KOPT-K1 (cell line): ENCODE measurements around the gene MAU2.

Experiments used
- H3K27ac ChIP-seq: fragments of 200-600 bp; sonication (generic); 2 replicates; pipeline ENCODE4 v1.5.1; 2016; ENCODE audit warnings: antibody characterized with exemption, mild to moderate bottlenecking, low read depth, low read length; ENCODE audit not compliant: poor library complexity, severe bottlenecking
- H3K36me3 ChIP-seq: fragments of 200-600 bp; sonication (generic); 2 replicates; pipeline ENCODE4 v1.5.1; 2017; ENCODE audit warnings: antibody characterized with exemption, mild to moderate bottlenecking, low read length, moderate library complexity; ENCODE audit not compliant: insufficient read depth
- H3K9me3 ChIP-seq: fragments of 200-600 bp; sonication (generic); 2 replicates; pipeline ENCODE4 v1.5.1; 2017; ENCODE audit warnings: antibody characterized with exemption, low read length, mild to moderate bottlenecking; ENCODE audit not compliant: insufficient read depth, poor library complexity, severe bottlenecking

MAU2 gene

DNA sequence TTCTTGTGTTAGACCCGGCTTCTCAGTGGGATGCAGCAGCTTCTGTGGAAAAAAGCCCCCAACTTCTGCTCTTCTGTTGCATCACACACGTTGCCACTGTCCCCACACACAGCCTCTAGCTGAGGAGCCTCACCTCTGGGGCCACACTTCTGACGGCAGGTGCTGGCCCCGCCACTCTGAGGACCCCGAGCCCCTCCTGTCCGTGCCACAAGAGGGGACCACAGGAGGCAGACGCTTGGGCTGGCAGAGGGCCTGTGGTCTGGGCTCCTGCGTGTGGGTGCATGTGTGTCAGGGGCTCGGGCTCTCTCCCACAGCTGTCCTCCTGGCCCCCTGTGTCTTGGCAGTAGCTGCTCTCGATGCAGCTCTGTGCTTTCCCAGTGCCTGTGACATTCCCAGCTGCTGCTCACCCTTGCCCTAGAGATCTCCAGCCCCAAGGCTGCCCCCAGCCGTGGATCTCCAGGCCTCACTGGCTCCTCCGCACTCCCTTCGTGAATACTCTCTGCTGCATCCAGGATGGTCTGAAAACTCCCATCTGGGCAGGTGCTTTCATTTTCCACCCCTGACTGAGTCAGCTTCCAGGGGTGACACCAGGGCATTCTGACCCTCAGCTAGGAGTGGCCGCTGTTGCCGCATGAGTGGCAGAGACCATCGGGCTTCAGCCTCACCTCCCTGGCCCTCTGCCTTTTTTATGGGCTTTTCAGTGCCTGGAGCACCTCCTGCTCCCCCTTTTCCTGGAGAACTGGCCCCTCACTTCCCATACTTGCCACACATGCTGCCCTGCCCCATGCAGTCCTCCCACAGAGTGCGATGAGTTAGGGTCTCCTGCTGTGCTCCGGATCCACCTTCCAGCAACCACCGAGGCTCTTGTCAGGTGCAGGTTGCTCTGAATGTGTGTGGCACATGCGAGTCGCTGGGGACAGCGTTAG, 13.7 kb downstream of the MAU2 start:
- Histone ChIP-seq H3K36me3 (peaks cover 99% of the 10 kb centered on the region), H3K27ac (no peak overlapping the region), H3K9me3 (no peaks in the 10 kb centered on the region)

DNA sequence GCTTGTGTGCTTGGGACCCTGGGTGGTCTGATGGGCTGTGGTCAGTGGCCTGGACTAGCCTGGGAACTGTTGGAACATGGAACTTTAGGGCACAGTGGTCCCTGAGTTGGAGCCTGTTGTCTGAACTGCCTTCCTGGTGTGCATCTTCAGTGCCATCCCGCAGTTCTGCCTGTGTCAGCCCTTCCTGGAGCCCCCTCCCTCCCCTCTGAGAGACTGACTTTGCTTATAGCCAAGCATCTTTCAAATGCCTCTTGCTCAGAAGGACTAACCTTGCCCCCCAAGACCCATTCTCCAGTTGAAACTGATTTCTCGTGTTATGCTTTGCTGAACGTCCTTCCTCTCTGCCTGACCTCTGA, 14.3 kb downstream of the MAU2 start:
- Histone ChIP-seq H3K9me3 (no peaks in the 10 kb centered on the region), H3K27ac (no peak overlapping the region), H3K36me3 (peaks cover 96% of the 10 kb centered on the region)

DNA sequence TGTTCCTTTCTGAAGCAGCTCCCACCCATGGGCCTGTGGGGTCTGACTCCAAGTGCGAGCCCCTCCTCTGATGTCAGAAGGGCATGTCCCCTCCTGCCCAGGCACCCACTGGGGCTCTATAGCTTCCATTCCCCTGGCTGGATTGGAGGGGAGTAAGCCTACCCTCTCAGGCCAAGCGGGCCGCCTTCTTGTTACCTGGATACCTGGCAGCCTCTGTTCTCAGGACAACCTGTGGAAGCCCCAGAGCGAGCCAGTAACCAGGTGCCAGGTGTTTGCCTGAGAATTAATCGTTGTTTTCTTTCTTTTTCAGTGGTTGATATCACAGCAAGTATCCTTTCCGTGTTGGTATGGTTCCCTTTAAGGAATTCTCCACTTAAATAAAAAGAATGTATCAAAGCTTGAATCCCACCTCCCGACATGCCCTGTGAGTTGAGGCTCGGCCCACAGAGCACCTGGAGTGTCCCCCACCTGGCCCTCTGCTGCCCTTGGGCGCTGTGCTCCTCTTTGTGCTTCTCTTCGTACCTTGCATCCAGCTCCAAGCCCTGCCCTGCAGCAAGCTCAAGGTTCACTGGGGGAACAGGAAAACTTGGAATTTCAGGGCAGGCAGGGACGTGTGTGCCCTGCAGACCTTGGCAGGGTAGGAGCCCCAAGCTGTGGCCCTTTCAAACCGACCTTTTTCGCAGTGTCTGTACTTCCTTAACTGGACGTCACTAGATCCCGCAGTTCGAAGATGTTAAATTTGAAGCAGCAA, 15.0 kb downstream of the MAU2 start:
- H3K9me3 ChIP-seq: no peaks in the 10 kb centered on the region
- peaks cover 91% of the 10 kb centered on the region for H3K36me3 ChIP-seq
- H3K27ac ChIP-seq: no peak overlapping the region

DNA sequence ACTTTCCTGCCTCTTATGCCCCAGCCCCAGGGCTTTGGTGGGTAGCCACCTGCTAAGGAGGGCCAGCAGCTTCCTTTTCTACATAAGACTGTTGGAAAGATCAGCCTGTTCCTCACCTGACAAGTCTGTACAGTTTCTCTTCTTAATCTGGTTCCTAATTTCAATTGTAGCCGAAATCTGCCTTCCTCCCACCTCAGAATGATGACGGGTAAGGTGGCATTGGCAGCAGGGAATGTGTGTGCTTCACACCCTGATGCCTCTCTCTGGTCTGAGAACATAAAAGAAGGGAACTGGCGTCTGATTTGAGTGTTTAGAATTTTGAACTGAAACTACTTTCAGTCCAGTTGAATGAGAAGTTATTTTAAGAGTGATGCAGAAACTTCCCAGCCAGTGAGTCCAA, 16.0 kb downstream of the MAU2 start:
- no peaks in the 10 kb centered on the region for H3K9me3 ChIP-seq
- no peak overlapping the region for H3K27ac ChIP-seq
- H3K36me3 ChIP-seq: peaks cover 91% of the 10 kb centered on the region

DNA sequence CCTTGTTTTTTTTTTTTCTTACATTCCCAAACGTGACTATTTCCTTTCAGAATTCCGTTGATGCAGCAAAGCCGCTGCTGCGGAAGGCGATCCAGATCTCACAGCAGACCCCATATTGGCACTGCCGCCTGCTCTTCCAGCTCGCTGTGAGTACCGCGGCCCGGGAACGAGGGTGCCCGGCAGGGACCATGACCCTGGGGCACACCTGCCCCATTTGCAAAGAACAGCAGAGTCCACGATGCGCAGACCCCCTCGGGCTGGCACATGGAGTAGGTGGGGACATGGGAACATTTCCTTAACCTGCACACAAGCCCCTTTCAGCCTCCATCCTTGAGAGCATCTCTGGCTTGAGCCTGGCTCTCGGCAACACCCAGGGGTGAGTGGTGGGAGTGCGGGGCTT, 16.5 kb downstream of the MAU2 start:
- H3K36me3 ChIP-seq: peaks cover 91% of the 10 kb centered on the region
- H3K27ac ChIP-seq: no peak overlapping the region
- no peaks in the 10 kb centered on the region for H3K9me3 ChIP-seq

DNA sequence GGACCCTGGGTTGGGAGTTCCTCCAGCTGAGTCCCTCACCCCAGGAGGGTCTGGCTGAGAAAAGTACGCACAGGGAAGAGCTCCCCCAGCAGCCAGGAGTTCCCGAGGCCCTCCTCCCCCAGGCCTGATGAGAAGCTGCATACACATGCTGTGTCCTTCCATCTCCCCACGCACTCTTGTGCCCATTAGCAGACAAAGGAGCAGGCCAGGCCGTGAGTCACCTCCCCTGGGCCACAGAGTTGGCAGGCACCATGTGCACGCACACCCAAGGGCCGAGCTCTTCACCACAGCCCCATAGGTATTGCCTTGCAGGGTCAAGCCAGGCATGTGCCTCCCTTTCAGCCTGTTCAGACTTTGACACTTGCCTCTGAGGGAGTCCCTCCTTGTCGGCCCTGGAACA, 17.5 kb downstream of the MAU2 start:
- Histone ChIP-seq H3K36me3 (peaks cover 91% of the 10 kb centered on the region), H3K27ac (no peak overlapping the region), H3K9me3 (no peaks in the 10 kb centered on the region)

DNA sequence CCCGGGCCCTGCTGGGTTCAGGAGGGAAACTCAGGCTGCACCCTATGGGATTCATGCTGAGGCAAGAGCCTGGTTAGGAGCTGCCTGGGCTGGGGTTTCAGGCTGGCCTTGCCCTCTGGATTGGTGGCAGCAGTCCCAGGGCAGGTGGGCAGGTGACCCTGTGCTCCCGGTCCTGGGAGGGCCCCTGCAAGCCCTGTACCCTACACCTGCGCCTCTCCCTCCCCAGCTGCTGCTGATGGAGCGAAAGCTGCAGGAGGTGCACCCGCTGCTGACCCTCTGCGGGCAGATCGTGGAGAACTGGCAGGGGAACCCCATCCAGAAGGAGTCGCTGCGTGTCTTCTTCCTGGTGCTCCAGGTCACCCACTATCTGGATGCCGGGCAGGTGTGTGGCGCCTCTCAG, 20.4 kb downstream of the MAU2 start:
- Histone ChIP-seq H3K36me3 (peaks cover 91% of the 10 kb centered on the region), H3K27ac (no peak overlapping the region)

DNA sequence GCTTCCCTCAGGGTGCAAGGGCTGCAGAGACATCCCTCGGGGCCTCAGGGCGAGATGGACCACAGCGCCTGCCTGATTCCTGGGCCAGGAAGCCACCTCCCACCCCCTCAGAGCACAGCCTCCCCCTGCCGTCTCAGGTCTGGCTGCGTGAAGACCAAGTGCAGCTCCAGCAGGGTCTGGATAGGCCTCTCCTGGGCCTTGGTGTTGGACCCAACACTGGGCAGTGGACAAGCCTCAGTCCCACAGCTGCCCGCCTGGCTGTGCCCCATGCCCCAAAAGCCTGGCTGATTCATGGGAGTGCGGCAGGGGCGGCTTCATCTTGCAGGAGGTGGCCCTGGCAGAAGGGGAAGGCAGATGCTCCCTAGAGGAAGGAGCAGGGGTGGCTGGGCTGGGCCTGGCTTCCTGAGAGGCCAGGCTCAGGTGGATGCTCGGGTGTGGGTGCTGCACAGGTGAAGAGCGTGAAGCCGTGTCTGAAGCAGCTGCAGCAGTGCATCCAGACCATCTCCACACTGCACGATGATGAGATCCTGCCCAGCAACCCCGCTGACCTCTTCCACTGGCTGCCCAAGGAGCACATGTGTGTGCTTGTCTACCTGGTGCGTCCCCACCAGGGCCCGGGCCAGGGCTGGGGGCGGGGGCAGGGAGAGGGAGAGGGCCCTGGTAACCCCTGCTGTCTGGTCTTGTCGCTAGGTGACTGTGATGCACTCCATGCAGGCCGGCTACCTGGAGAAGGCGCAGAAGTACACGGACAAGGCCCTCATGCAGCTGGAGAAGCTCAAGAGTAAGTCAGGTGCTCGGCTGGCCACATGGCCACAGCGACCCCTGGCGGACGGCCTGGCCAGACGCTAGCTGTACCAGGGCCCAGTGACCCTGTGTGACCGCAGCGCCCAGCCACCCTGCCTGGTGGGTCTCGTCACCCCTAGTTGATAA, 21.7 kb downstream of the MAU2 start:
- Histone ChIP-seq H3K27ac (no peak overlapping the region), H3K36me3 (peaks cover 91% of the 10 kb centered on the region)

More for the DNA sequence above, 20.4 kb downstream of the MAU2 start:
- H3K9me3 ChIP-seq: no peaks in the 10 kb centered on the region

DNA sequence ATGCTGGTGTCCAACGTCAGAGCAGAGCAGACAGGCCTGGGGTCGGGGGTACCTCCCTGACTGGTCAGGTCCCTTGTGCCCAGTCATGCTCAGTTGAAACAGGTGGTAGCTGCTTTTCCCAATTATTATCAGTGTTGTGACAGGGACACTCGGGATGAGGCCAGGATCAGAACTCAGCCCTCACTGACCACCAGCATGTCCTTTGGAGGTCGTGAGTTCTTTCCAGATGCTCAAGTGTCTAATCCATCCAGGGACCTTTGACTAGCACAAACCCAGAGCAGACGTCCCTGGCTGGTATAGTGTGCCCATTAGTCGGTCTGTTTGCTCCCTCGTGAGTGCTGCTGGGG, 22.4 kb downstream of the MAU2 start:
- H3K27ac ChIP-seq: no peak overlapping the region
- peaks cover 91% of the 10 kb centered on the region for H3K36me3 ChIP-seq
- H3K9me3 ChIP-seq: no peaks in the 10 kb centered on the region

More for the DNA sequence above, 21.7 kb downstream of the MAU2 start:
- H3K9me3 ChIP-seq: no peaks in the 10 kb centered on the region

DNA sequence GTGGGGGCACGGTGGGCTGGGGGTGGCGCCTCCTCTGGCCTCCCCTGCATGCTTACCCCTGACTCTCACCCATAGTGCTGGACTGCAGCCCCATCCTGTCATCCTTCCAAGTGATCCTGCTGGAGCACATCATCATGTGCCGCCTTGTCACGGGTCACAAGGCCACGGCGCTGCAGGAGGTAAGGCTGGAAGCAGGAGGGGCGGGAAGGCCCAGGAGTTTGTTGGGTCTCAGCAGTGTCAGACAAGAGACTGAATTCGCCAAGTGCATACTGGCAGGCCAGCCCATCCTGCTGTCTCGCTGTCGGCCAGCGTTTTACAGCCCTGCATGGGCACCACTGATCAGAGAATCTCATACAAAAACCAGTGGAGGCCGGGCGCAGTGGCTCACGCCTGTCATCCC, 23.1 kb downstream of the MAU2 start:
- H3K27ac ChIP-seq: no peak overlapping the region
- peaks cover 91% of the 10 kb centered on the region for H3K36me3 ChIP-seq
- no peaks in the 10 kb centered on the region for H3K9me3 ChIP-seq

DNA sequence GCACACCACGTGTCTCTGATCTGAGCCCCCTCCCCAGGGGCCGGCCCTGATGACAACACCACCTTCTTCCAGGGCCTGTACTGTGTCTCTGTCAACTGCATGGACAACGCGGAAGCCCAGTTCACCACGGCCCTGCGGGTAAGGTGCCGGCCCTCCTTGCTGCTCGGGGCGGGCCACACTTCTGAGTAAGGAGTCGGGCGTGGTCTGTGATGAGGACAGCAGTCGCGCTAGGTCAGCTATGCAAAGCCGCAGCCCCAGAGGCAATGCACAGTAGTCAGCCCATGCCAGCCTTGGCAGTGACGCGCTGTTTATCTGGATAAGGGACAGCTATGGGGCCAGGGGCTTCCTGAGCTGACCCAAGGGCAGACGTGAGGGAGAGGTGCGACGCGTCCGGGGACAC, 24.6 kb downstream of the MAU2 start:
- H3K36me3 ChIP-seq: peaks cover 98% of the 10 kb centered on the region
- no peak overlapping the region for H3K27ac ChIP-seq
- no peaks in the 10 kb centered on the region for H3K9me3 ChIP-seq

DNA sequence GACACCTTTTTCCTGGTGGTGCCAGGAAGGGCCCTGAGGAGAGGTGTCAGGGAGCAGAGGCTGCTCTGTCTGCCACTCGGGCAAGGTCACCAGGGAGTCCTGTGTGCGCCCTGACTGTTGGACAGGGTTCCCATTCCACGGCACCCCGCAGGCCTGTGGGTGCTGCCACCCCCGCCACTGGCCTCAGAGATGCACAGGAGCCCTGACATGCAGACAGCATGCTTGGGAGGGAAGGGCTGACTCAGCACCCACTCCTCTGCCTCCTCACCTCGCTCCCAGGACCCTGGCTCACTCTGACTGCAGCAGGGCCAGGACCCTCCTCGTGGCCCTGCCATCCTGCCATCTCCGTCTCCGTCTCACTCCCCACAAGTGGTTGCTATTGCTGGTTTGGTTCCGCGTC, 25.3 kb downstream of the MAU2 start:
- Histone ChIP-seq H3K27ac (no peak overlapping the region), H3K36me3 (peaks cover 100% of the 10 kb centered on the region), H3K9me3 (no peaks in the 10 kb centered on the region)

DNA sequence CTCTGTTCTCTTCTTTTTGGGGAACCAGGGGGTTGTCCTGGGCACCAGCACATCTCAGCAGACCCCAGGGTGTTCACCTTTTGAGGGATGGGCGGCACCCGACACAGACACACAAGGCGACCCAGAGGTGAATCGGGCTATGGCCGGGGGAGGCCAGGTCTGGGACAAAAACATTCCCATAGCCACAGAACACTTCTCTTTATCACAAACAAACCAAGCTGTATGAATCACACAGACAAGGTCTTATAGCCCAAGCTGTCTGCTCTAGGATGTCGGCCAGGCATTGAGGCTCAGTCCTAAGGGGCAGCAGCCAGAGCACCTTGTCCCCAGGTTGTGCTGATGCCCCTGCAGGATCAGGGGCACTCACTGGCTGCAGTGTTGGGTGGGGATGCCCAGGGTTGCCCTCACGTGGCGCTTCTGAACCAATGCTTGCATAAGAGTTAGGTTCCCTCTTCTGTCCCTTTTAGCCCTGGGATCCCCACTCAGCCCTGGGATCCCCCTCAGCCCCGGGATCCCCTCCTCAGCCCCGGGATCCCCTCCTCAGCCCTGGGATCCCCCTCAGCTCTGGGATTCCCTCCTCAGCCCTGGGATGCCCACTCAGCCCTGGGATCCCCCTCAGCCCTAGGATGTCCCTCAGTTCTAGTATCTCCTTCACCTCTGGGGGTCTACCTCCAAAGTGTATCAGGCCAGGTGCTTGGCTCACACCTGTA, 26.9 kb downstream of the MAU2 start:
- H3K9me3 ChIP-seq: no peaks in the 10 kb centered on the region
- no peak overlapping the region for H3K27ac ChIP-seq
- H3K36me3 ChIP-seq: peaks cover 100% of the 10 kb centered on the region

DNA sequence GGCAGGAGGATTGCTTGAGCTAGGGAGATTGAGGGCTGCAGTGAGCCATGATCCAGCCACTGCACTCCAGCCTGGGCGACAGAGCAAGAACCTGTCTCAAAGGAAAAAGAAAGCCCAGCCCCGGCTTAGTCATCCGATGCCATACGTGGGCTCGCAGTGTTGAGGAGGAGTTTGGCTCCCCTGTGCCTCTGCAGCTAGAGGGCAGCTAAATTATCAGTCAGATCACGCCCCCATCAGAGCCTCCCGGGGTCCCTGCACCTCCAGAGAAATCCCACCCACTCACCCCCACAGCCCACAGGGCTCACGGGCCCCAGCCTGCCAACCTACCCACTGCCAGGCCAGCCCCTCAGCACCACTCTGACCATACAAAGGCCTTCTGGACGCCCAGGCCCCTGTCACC, 27.6 kb downstream of the MAU2 start:
- H3K9me3 ChIP-seq: no peaks in the 10 kb centered on the region
- H3K27ac ChIP-seq: no peak overlapping the region

More for the DNA sequence above, 27.6 kb downstream of the MAU2 start:
- peaks cover 100% of the 10 kb centered on the region for H3K36me3 ChIP-seq
